PC-3 (cell line): ENCODE results near the gene TRIM31. TPM values are rescaled to one million over a fixed set of nuclear protein-coding genes. Genes with fewer than 3 reads are reported as not detected.

Experiments used
- ATAC-seq: fragments of 200-7000 bp; cut with Tn5 transposase; 2 replicates; pipeline ENCODE4 v1.9.1; 2020; ENCODE audit warnings: mild to moderate bottlenecking, moderate library complexity
- BruUV-seq: library from RNA; stranded (reverse); fragments of 400-500 nt; replicated peaks from 2 replicates; lab custom pipeline; 2021; lab: Mats Ljungman, UMichigan
- CTCF ChIA-PET: fragments of 300-600 bp; sonication (Branson Sonifier 250); formaldehyde crosslinking; loops from one replicate; lab custom pipeline; 2022; ENCODE audit warnings: antibody characterized with exemption; lab: Charles Lee
- POLR2A ChIA-PET: fragments of 300-600 bp; sonication (Branson Sonifier 250); formaldehyde crosslinking; loops from one replicate; lab custom pipeline; 2022; ENCODE audit warnings: antibody characterized with exemption; ENCODE audit not compliant: unreplicated experiment; lab: Charles Lee
- DNase-seq: peaks from one replicate; pipeline ENCODE4 v3.0.0-alpha.2; 2015
- H2AFZ ChIP-seq: fragments of 300-600 bp; sonication (generic); 2 replicates; pipeline ENCODE4 v1.6.0; 2016; ENCODE audit warnings: antibody characterized with exemption, low read length
- H3F3A ChIP-seq: fragments of 300-600 bp; sonication (generic); one replicate; pipeline ENCODE4 v1.6.0; 2017; ENCODE audit warnings: antibody characterized with exemption, low read length, control low read depth, mild to moderate bottlenecking; ENCODE audit not compliant: unreplicated experiment
- H3K27ac ChIP-seq: fragments of 300-600 bp; sonication (generic); 2 replicates; pipeline ENCODE4 v1.5.1; 2016; ENCODE audit warnings: mild to moderate bottlenecking, low read length
- H3K27me3 ChIP-seq: fragments of 300-600 bp; sonication (generic); 2 replicates; pipeline ENCODE4 v1.6.1; 2016; ENCODE audit warnings: low read length, mixed read lengths
- H3K36me3 ChIP-seq: fragments of 300-600 bp; sonication (generic); 2 replicates; pipeline ENCODE4 v1.6.1; 2016; ENCODE audit warnings: low read depth, mixed run types, low read length, mixed read lengths
- H3K4me1 ChIP-seq: fragments of 300-600 bp; sonication (generic); 2 replicates; pipeline ENCODE4 v1.5.1; 2016; ENCODE audit warnings: low read length; ENCODE audit not compliant: insufficient read depth
- H3K4me2 ChIP-seq: fragments of 300-600 bp; sonication (generic); 2 replicates; pipeline ENCODE4 v1.6.0; 2016; ENCODE audit warnings: low read length
- H3K4me3 ChIP-seq: fragments of 300-600 bp; sonication (generic); 2 replicates; pipeline ENCODE4 v1.5.1; 2016; ENCODE audit warnings: mild to moderate bottlenecking, low read length, mixed read lengths
- H3K79me2 ChIP-seq: fragments of 300-600 bp; sonication (generic); 2 replicates; pipeline ENCODE4 v1.6.1; 2017; ENCODE audit warnings: low read length, mixed read lengths
- H3K9ac ChIP-seq: fragments of 300-600 bp; sonication (generic); 2 replicates; pipeline ENCODE4 v1.6.0; 2016; ENCODE audit warnings: mild to moderate bottlenecking, low read length
- H3K9me2 ChIP-seq: fragments of 300-600 bp; sonication (generic); replicated peaks from 2 replicates; pipeline ENCODE4 v1.6.1; 2016; ENCODE audit warnings: mixed run types, low read length, mixed read lengths
- H3K9me3 ChIP-seq: fragments of 300-600 bp; sonication (generic); 2 replicates; pipeline ENCODE4 v1.6.1; 2016; ENCODE audit warnings: low read length, mixed read lengths
- H4K20me1 ChIP-seq: fragments of 300-600 bp; sonication (generic); 2 replicates; pipeline ENCODE4 v1.6.1; 2016; ENCODE audit warnings: low read length, mixed read lengths
- EZH2 ChIP-seq: fragments of 300-600 bp; sonication (generic); IDR thresholded peaks from one replicate; pipeline ENCODE4 v1.6.1; 2017; ENCODE audit warnings: antibody characterized with exemption, mild to moderate bottlenecking, low read length; ENCODE audit not compliant: unreplicated experiment
- EZH2phosphoT487 ChIP-seq: fragments of 300-600 bp; sonication (generic); IDR thresholded peaks from 2 replicates; pipeline ENCODE4 v1.6.1; 2018; ENCODE audit warnings: mild to moderate bottlenecking, antibody characterized with exemption, low read length, borderline replicate concordance
- intact Hi-C: fragments of 100-400 bp; cut with micrococcal nuclease; formaldehyde crosslinking; loops from 2 replicates; pipeline ENCODE4 v1.9.0; 2023
- total RNA-seq: library from RNA; depleted of rRNA; stranded (reverse); fragments of >200 nt; gene quantifications from 2 replicates; pipeline ENCODE4 v1.2.3, GENCODE V29; 2014
- TF ChIP-seq, protein P1 (sequence below): fragments of 300-600 bp; sonication (generic); conservative IDR thresholded peaks from 2 replicates; pipeline ENCODE4 v1.5.1; 2017; ENCODE audit warnings: antibody characterized with exemption, low read depth, mild to moderate bottlenecking, low read length

TRIM31 gene
- total RNA-seq, 1 experiment from 2014 or later: 0.11 TPM

DNA sequence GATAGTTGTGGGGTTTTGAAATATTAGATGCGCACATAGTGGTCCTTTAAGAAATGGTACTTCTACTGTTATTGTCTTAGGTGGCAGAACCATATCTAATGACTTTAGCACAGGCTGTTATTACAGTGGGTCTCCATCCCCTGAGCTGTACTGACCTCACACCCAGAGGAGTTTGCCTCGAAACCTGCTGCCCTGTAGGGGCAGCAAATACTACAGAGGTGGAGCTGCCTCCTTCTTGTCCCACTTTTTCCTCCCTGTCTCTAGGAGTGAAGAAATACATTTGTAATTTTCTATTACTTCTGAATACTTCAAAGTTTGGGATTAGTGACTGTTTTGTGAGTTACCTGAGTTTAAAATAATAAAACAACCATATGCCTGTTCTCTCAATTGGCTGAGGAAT lies 8.2 kb downstream of the TRIM31 start:
- POLR2A ChIA-PET: no interaction called here
- Histone ChIP-seq H3K79me2 (no peaks in the 10 kb centered on the region), H3K4me3 (no peak overlapping the region), H4K20me1 (no peaks in the 10 kb centered on the region), H3K27ac (no peak overlapping the region), H2AFZ (no peak overlapping the region), H3K4me2 (no peak overlapping the region), H3K9ac (no peak overlapping the region), H3K4me1 (peaks cover 31% of the 10 kb centered on the region), H3K9me3 (no peaks in the 10 kb centered on the region), H3K27me3 (no peaks in the 10 kb centered on the region), H3K36me3 (no peaks in the 10 kb centered on the region), H3F3A (no peaks in the 10 kb centered on the region), H3K9me2 (no peaks in the 10 kb centered on the region)
- no TSS peak for BruUV-seq
- no peak for TF ChIP-seq EZH2
- TF ChIP-seq, protein P1, sequence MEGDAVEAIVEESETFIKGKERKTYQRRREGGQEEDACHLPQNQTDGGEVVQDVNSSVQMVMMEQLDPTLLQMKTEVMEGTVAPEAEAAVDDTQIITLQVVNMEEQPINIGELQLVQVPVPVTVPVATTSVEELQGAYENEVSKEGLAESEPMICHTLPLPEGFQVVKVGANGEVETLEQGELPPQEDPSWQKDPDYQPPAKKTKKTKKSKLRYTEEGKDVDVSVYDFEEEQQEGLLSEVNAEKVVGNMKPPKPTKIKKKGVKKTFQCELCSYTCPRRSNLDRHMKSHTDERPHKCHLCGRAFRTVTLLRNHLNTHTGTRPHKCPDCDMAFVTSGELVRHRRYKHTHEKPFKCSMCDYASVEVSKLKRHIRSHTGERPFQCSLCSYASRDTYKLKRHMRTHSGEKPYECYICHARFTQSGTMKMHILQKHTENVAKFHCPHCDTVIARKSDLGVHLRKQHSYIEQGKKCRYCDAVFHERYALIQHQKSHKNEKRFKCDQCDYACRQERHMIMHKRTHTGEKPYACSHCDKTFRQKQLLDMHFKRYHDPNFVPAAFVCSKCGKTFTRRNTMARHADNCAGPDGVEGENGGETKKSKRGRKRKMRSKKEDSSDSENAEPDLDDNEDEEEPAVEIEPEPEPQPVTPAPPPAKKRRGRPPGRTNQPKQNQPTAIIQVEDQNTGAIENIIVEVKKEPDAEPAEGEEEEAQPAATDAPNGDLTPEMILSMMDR: peak; percentile 20; the same call in 1 of the 2 replicates
- CTCF ChIA-PET: interaction anchor here (1.0 to 4.8 kb wide), 2 partner anchors 18 to 27 kb away, joined by 4 to 107 read pairs; no protein-coding TSS in a partner anchor
- DNase-seq: peak; percentile 15
- ATAC-seq: no peak
- intact Hi-C loops: no loop called here

DNA sequence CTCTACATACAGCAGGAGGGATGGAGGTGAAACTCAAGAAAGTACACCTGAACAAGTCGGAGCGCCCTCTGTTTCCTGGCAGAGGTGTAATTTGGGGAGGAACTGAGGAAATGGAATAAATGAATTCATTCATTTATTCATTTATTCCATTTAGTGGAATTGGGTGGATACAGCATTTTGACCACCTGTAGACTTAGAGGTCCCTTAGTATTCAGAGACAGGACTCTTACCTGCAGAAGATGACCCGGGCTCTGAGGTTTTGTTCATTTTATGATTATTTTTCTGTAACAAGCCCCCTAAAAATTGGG lies 9.1 kb downstream of the TRIM31 start:
- Histone ChIP-seq H3K4me1 (peaks cover 31% of the 10 kb centered on the region), H3K79me2 (no peaks in the 10 kb centered on the region), H2AFZ (peak overlapping the region; percentile 99), H3K9ac (no peak overlapping the region), H3K4me3 (peak overlapping the region; percentile 75), H3K4me2 (peak overlapping the region; percentile 90), H3F3A (no peaks in the 10 kb centered on the region), H3K9me2 (no peaks in the 10 kb centered on the region), H3K36me3 (no peaks in the 10 kb centered on the region), H3K27ac (no peak overlapping the region), H4K20me1 (no peaks in the 10 kb centered on the region), H3K27me3 (no peaks in the 10 kb centered on the region), H3K9me3 (no peaks in the 10 kb centered on the region)
- no peak for ATAC-seq
- BruUV-seq: no TSS peak
- no peak for TF ChIP-seq EZH2
- TF ChIP-seq EZH2phosphoT487: no peak
- TF ChIP-seq, protein P1: no peak
- POLR2A ChIA-PET: interaction anchor here (0.5 kb wide), 1 partner anchor 19 kb away, joined by 4 read pairs; no protein-coding TSS in a partner anchor
- CTCF ChIA-PET: interaction anchor here (0.6 to 4.8 kb wide), 6 partner anchors 24 to 471 kb away, joined by 3 to 107 read pairs (median 3); partner anchors contain the start of gene TRIM26
- intact Hi-C loops: loop anchor here (1.0 to 2.0 kb wide), 3 partner anchors 27 to 66 kb away; partner anchors contain the start of gene PPP1R11
- DNase-seq: no peak
